Breast epithelium (tissue), 4 donors: ENCODE results near the gene WDR91. TPM values are rescaled to one million over a fixed set of nuclear protein-coding genes. Genes with fewer than 3 reads are reported as not detected.
"Not testable (repeated sequence)": the region's sequence is repeated elsewhere in the genome, so short reads cannot be mapped to it uniquely, and the experiment has no call there.

Experiments
- DNase-seq, 2 donors: peaks; one replicate each; pipeline ENCODE4 v3.0.0-alpha.2; 2019; ENCODE audit warnings: low spot score in 2 of 2
- H3K27ac ChIP-seq, 2 donors: fragments of 200-600 bp; sonication (generic) in 1 of 2; one replicate each; pipeline ENCODE4 v1.5.1; 2016 to 2019; ENCODE audit warnings: mild to moderate bottlenecking in 1 of 2
- H3K27me3 ChIP-seq, 2 donors: fragments of 200-600 bp; sonication (generic) in 1 of 2; one replicate each; pipeline versions ENCODE4 v1.5.1 to v1.6.0; 2017 to 2019; ENCODE audit warnings: control low read depth in 1 of 2, mild to moderate bottlenecking in 1 of 2
- H3K36me3 ChIP-seq: fragments of 200-600 bp; one replicate; pipeline ENCODE4 v1.5.1; 2019
- H3K4me1 ChIP-seq, 2 donors: fragments of 200-600 bp; sonication (generic); one replicate each; pipeline ENCODE4 v1.5.1; 2016 to 2019; ENCODE audit warnings: control low read depth in 1 of 2
- H3K4me3 ChIP-seq, 3 donors: fragments of 200-600 bp; sonication (generic); 1 replicate in 2 of 3; 2 replicates in 1 of 3; pipeline ENCODE4 v1.5.1; 2016 to 2019; ENCODE audit warnings: mild to moderate bottlenecking in 3 of 3, moderate library complexity in 2 of 3
- H3K9me3 ChIP-seq, 2 donors: fragments of 200-600 bp; sonication (generic) in 1 of 2; one replicate each; pipeline ENCODE4 v1.5.1; 2016 to 2019; ENCODE audit warnings: control low read depth in 1 of 2
- POLR2A ChIP-seq: fragments of 450-650 bp; IDR thresholded peaks from one replicate; pipeline ENCODE4 v1.6.1; 2016; ENCODE audit warnings: antibody characterized with exemption, mild to moderate bottlenecking, moderate library complexity
- POLR2AphosphoS5 ChIP-seq, 3 donors: sonication (generic); formaldehyde crosslinking; IDR thresholded peaks; one replicate each; pipeline ENCODE4 v1.6.1; 2017; ENCODE audit warnings: antibody characterized with exemption in 3 of 3
- intact Hi-C: fragments of 100-400 bp; cut with DNase I; formaldehyde crosslinking; loops from one replicate; pipeline ENCODE4 v1.15.1; 2023; ENCODE audit warnings: low total_unique reads
- total RNA-seq, 3 donors: library from RNA; depleted of rRNA; stranded (reverse); fragments of >200 nt; gene quantifications; one replicate each; pipeline ENCODE4 v1.1.0, GENCODE V29; 2016
- TF ChIP-seq, protein P1 (sequence below), 3 donors: fragments of 450-650 bp; IDR thresholded peaks; one replicate each; pipeline ENCODE4 v1.5.1; 2016 to 2017; ENCODE audit warnings: antibody characterized with exemption in 3 of 3, mild to moderate bottlenecking in 3 of 3, moderate library complexity in 3 of 3

Gene WDR91
- total RNA-seq, 3 donors from 2014 or later, result 21.4 to 26.5 (median 23.1) TPM

DNA sequence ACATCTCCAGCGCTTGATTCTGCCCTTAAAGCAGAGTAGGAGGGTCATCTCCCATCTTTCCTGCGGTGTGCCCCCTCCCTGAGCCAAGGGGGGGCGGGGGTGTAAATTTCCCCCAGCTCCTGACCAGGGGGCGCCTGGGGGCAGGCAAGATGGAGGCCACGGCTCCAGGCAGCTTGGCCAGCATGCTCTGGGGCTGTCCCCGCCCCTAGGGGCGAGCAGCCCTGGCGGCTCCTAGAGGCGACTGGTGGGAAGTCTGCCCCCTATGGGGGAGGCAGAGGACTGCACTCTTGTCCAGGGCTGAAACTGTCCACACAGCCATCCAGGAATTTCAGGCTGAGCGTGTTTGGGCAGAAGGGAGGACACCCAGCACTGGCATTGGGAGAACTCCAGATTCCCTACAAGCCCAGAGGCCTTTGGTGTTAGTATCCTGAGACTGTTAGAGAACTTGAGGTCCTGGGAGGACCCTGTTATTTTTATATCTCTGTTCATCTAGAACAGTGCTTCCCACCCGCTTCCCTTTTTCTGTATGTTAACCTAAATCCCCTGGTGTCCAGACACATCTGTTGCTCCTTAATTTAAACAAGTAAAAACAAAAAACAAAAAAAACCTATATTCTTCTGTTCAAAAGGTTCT, 26.9 kb upstream of the WDR91 start:
- intact Hi-C loops, result no loop called here
- no peak for TF ChIP-seq POLR2A
- TF ChIP-seq, protein P1, sequence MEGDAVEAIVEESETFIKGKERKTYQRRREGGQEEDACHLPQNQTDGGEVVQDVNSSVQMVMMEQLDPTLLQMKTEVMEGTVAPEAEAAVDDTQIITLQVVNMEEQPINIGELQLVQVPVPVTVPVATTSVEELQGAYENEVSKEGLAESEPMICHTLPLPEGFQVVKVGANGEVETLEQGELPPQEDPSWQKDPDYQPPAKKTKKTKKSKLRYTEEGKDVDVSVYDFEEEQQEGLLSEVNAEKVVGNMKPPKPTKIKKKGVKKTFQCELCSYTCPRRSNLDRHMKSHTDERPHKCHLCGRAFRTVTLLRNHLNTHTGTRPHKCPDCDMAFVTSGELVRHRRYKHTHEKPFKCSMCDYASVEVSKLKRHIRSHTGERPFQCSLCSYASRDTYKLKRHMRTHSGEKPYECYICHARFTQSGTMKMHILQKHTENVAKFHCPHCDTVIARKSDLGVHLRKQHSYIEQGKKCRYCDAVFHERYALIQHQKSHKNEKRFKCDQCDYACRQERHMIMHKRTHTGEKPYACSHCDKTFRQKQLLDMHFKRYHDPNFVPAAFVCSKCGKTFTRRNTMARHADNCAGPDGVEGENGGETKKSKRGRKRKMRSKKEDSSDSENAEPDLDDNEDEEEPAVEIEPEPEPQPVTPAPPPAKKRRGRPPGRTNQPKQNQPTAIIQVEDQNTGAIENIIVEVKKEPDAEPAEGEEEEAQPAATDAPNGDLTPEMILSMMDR (IDR thresholded peaks at IDR 0.05), result no peak
- no peak for TF ChIP-seq POLR2AphosphoS5 (IDR thresholded peaks at IDR 0.05)
- H3K27ac ChIP-seq, result no peak overlapping the region

DNA sequence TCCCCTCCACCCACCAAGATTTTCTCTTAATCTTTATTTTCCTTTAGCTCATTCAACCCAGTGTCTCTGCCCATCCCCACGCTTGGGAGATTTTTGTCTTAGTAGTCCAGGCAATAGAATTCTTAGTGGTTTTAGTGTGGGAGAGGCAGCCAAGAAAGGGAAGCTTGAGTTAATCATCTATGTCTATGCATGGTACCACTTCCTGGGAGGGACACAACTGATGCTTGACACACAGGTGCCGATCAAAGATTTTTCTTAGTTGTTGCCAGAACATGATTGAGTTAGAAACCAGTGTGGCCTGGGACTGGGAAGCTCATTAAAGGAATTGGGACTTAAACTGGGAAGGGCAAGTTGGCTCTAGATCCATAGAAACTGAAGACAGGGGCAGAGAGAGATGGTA, 25.4 kb upstream of the WDR91 start:
- H3K27me3 ChIP-seq, result no peaks in the 10 kb centered on the region
- no peak for TF ChIP-seq POLR2AphosphoS5 (IDR thresholded peaks at IDR 0.05)
- TF ChIP-seq POLR2A, result no peak
- TF ChIP-seq, protein P1 (IDR thresholded peaks at IDR 0.05), result no peak
- no peak for DNase-seq
- H3K9me3 ChIP-seq, result no peaks in the 10 kb centered on the region
- no peaks in the 10 kb centered on the region for H3K36me3 ChIP-seq
- intact Hi-C loops, result no loop called here
- no peak overlapping the region for H3K27ac ChIP-seq
- H3K4me3 ChIP-seq, result no peak overlapping the region
- H3K4me1 ChIP-seq, result no peaks in the 10 kb centered on the region

More for the DNA sequence above, 26.9 kb upstream of the WDR91 start:
- H3K27me3 ChIP-seq, result no peaks in the 10 kb centered on the region
- H3K36me3 ChIP-seq, result no peaks in the 10 kb centered on the region
- no peak for DNase-seq
- H3K9me3 ChIP-seq, result no peaks in the 10 kb centered on the region
- no peaks in the 10 kb centered on the region for H3K4me1 ChIP-seq
- H3K4me3 ChIP-seq, result no peak overlapping the region

DNA sequence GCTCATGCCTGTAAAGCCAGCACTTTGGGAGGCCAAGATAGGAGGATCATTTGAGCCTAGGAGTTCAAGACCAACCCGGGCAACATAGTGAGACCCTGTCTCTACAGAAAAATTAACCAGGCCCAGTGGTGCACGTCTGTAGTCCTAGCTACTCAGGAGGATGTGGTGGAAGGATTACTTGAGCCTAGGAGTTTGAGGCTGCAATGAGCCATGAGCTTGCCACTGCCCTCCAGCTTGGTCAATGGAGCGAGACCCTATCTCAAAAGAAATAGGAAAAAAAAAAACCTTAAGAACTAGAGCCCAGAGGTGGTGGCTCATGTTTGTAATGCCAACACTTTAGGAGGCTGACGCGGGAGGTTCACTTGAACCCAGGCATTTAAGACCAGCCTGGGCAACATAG, 24.5 kb upstream of the WDR91 start:
- intact Hi-C loops, result no loop called here
- no peaks in the 10 kb centered on the region for H3K4me1 ChIP-seq
- no peaks in the 10 kb centered on the region for H3K9me3 ChIP-seq
- no peaks in the 10 kb centered on the region for H3K27me3 ChIP-seq
- H3K27ac ChIP-seq, result no peak overlapping the region
- no peaks in the 10 kb centered on the region for H3K36me3 ChIP-seq
- no peak for DNase-seq
- H3K4me3 ChIP-seq, result no peak overlapping the region
- TF ChIP-seq, protein P1 (IDR thresholded peaks at IDR 0.05), result no peak
- TF ChIP-seq POLR2A, result no peak
- no peak for TF ChIP-seq POLR2AphosphoS5 (IDR thresholded peaks at IDR 0.05)

DNA sequence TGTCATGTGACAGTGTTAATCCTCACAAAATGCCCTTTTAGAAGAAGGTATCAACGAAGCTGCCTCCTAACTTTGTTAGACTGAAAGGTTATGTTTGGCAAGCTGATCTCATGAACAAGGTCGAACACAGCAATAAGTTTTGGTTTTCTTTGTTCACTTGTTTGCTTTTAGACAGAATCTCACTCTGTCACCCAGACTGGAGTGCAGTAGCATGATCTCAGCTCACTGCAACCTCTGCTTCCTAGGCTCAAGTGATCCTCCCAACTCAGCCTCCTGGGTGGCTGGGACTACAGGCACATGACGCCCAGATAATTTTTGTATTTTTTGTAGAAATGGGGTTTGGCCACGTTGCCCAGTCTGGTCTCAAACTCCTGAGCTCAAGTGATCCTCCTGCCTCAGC, 23.4 kb upstream of the WDR91 start:
- Histone ChIP-seq H3K9me3 (no peaks in the 10 kb centered on the region), H3K4me1 (no peaks in the 10 kb centered on the region), H3K36me3 (no peaks in the 10 kb centered on the region), H3K4me3 (no peak overlapping the region), H3K27me3 (no peaks in the 10 kb centered on the region), H3K27ac (no peak overlapping the region)
- DNase-seq, result no peak
- TF ChIP-seq, protein P1 (IDR thresholded peaks at IDR 0.05), result no peak
- TF ChIP-seq POLR2AphosphoS5 (IDR thresholded peaks at IDR 0.05), result no peak
- no peak for TF ChIP-seq POLR2A
- intact Hi-C loops, result no loop called here

DNA sequence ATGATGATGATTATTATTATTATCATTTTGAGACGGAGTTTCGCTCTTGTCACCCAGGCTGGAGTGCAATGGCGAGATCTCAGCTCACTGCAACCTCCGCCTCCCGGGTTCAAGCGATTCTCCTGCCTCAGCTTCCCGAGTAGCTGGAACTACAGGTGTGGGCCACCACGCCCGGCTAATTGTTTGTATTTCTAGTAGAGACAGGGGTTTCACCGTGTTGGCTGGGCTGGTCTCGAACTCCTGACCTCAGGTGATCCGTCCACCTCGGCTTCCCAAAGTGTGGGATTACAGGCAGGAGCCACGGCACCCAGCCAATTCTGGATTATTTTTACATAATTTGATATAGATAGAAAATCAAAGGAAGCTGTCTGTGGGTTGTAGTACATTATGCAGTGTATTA, 22.8 kb upstream of the WDR91 start:
- H3K27ac ChIP-seq, intact Hi-C loops, H3K4me3 ChIP-seq, H3K36me3 ChIP-seq, H3K27me3 ChIP-seq, H3K9me3 ChIP-seq, DNase-seq, H3K4me1 ChIP-seq: not testable (repeated sequence)

DNA sequence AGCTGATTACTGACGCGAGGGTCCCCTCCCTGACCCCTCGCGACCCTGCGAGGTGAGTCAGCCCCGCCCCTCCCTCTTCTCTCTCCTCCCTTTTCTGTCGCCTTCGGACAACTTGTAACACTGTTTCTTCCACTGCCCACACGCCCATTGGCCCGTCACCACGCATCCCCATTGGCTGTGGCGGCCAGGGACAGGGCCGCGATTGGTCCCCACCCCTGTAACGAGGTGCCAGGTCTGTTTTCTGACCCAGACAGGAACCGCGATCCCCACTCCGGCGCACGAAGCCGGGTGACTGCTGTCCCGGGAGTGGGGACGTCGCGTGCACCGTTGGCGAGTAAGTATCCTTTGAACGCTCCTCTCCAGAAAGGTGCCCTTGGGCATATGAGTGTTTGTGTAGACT, 22.2 kb upstream of the WDR91 start, which contains the start of gene STRA8:
TSS of gene STRA8 (plus strand) at position 269 of the 400 bp plus-strand sequence. CDS start 6,687 bp downstream, outside the sequence.
- Histone ChIP-seq H3K4me1 (no peaks in the 10 kb centered on the region), H3K27ac (no peak within 1 kb of the TSS), H3K9me3 (no peaks in the 10 kb centered on the region), H3K27me3 (no peaks in the 10 kb centered on the region), H3K4me3 (no peak within 1 kb of the TSS), H3K36me3 (no peaks in the 10 kb centered on the region)
- intact Hi-C loops, result no loop called here
- TF ChIP-seq, protein P1 (IDR thresholded peaks at IDR 0.05), result no peak
- no peak for TF ChIP-seq POLR2A
- no peak for TF ChIP-seq POLR2AphosphoS5 (IDR thresholded peaks at IDR 0.05)
- DNase-seq, result no peak
